ENCODE results near the gene SLC9C2.
"Not testable (repeated sequence)": the region's sequence is repeated elsewhere in the genome, so short reads cannot be mapped to it uniquely, and the experiment has no call there.

The SLC9C2 gene

DNA sequence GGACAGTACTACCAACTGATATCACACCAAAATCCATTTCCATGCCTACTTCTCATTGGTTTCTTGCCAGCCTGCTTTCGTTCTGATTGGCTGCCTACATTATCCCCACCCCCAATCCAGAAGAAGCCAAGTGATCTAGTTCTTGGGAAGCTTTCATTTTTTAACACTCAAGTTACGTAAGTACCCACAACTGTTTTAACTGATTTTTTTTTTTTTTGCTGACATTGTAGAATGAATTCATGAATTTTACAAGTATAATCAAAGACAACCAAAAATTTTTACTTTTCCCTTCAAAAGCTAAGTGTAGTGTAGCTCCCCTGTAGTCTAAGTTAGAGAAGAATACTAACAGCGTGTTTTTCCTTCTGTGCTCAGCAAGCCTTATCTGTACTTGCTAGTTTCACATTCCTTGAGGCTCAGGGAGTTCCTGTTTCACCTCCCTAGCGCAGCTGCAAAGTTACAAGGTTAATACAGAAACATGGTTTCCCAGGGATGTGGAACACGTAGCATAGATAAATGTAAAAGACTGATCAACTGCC lies at the start of gene SLC9C2:
Gene SLC9C2 (minus strand): TSS at position 17 of the 536 bp plus-strand sequence. CDS start 1,296 bp downstream, outside the sequence.
- DNase-seq (ENCODE audit: extremely low read depth, low read depth) = no peak
- TF ChIP-seq CTCF (IDR thresholded peaks at IDR 0.05; ENCODE audit: low read depth, low read length, missing control alignments) = no peak
- no peak within 1 kb of the TSS for H3K4me3 ChIP-seq (replicated peaks; ENCODE audit: low read depth, low read length)

GRCh38 chr1:173648880-173649605 lies 46.2 kb upstream of the SLC9C2 start:
- TF ChIP-seq CTCF (IDR thresholded peaks at IDR 0.05; ENCODE audit: low read depth, low read length, missing control alignments) = no peak
- DNase-seq (ENCODE audit: extremely low read depth, low read depth) = no peak
- no peak overlapping the region for H3K4me3 ChIP-seq (replicated peaks; ENCODE audit: low read depth, low read length)

GRCh38 chr1:173646656-173647055 lies 43.8 kb upstream of the SLC9C2 start:
- no peak overlapping the region for H3K4me3 ChIP-seq (replicated peaks; ENCODE audit: low read depth, low read length)
- no peak for TF ChIP-seq CTCF (IDR thresholded peaks at IDR 0.05; ENCODE audit: low read depth, low read length, missing control alignments)
- no peak for DNase-seq (ENCODE audit: extremely low read depth, low read depth)

- DNase-seq (ENCODE audit: extremely low read depth, low read depth); H3K4me3 ChIP-seq (replicated peaks; ENCODE audit: low read depth, low read length): not testable (repeated sequence)
Measured at GRCh38 chr1:173642450-173643139, 39.7 kb upstream of the SLC9C2 start.

DNA sequence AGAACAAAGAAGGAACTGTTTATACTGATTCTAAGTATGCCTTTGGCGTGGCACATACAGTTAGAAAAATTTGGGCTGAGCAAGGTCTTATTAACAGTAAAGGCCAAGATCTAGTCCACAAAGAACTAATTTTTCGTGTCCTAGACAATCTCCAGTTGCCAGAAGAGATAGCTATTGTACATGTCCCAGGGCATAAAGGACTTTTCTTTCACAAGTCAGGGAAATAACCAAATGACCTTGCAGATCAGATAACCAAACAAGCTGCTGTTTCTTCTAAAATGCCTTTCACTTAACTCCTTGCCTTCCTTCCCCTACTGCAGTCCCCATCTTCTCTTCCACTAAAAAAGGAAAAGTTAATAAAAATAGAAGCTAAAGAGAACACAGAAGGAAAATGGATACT lies 36.2 kb upstream of the SLC9C2 start:
- no peak for TF ChIP-seq CTCF (IDR thresholded peaks at IDR 0.05; ENCODE audit: low read depth, low read length, missing control alignments)
- H3K4me3 ChIP-seq (replicated peaks; ENCODE audit: low read depth, low read length) = no peak overlapping the region
- DNase-seq (ENCODE audit: extremely low read depth, low read depth) = no peak

GRCh38 chr1:173638043-173639021 lies 35.5 kb upstream of the SLC9C2 start:
- no peak for DNase-seq (ENCODE audit: extremely low read depth, low read depth)
- no peak overlapping the region for H3K4me3 ChIP-seq (replicated peaks; ENCODE audit: low read depth, low read length)

GRCh38 chr1:173637236-173638042 lies 34.6 kb upstream of the SLC9C2 start:
- not testable (repeated sequence) for DNase-seq (ENCODE audit: extremely low read depth, low read depth); H3K4me3 ChIP-seq (replicated peaks; ENCODE audit: low read depth, low read length)

More at GRCh38 chr1:173638043-173639021, 35.5 kb upstream of the SLC9C2 start:
- TF ChIP-seq CTCF (IDR thresholded peaks at IDR 0.05; ENCODE audit: low read depth, low read length, missing control alignments) = no peak

All from HFF-Myc (cell line).